ENCODE data around the gene GDPD1. TPM values are rescaled to one million over a fixed set of nuclear protein-coding genes. Genes with fewer than 3 reads are reported as not detected.
A peak's percentile ranks its signal among the peaks of the same experiment; 100 is the strongest.
"Not testable (repeated sequence)": the region's sequence is repeated elsewhere in the genome, so short reads cannot be mapped to it uniquely, and the experiment has no call there.

Gene GDPD1
- total RNA-seq: 7.6 to 9.1 TPM (median 7.8 TPM) in 3 replicates

- peak; percentile 61 for TF ChIP-seq CTCF (IDR thresholded peaks at IDR 0.05; ENCODE audit: unreplicated experiment)
- H3K27me3 Mint-ChIP-seq (ENCODE audit: low read depth): no peaks in the 10 kb centered on the region
- peak within 1 kb of the TSS; percentile 95 for H3K27ac Mint-ChIP-seq
- H3K9me3 Mint-ChIP-seq: no peaks in the 10 kb centered on the region
- no peaks in the 10 kb centered on the region for H3K36me3 Mint-ChIP-seq
- H3K4me1 Mint-ChIP-seq: peaks cover 12% of the 10 kb centered on the region
- H3K4me3 Mint-ChIP-seq: peak within 1 kb of the TSS; percentile 99
- DNase-seq (ENCODE audit: low spot score in 2 of 2, unreplicated experiment in 2 of 2): peak; percentile 96 to 98
Measured at GRCh38 chr17:59220328-59221158, at the start of gene GDPD1. Gene GDPD1 (plus strand): TSS chr17:59220511. CDS start chr17:59220610, 99 bp downstream.

- H3K27me3 Mint-ChIP-seq (ENCODE audit: low read depth): no peaks in the 10 kb centered on the region
- TF ChIP-seq CTCF (IDR thresholded peaks at IDR 0.05; ENCODE audit: unreplicated experiment): no peak
- peaks cover 21% of the 10 kb centered on the region for H3K36me3 Mint-ChIP-seq
- no peaks in the 10 kb centered on the region for H3K4me1 Mint-ChIP-seq
- peaks cover 4% of the 10 kb centered on the region for H3K9me3 Mint-ChIP-seq
- no peak for DNase-seq (ENCODE audit: low spot score in 2 of 2, unreplicated experiment in 2 of 2)
- H3K4me3 Mint-ChIP-seq: no peak overlapping the region
- H3K27ac Mint-ChIP-seq: no peak overlapping the region
Measured at GRCh38 chr17:59172436-59173004, 47.8 kb upstream of the GDPD1 start.

GRCh38 chr17:59174671-59175070, 45.6 kb upstream of the GDPD1 start:
- Mint-ChIP-seq H3K4me3 (no peak overlapping the region), H3K9me3 (peaks cover 4% of the 10 kb centered on the region), H3K27ac (no peak overlapping the region), H3K4me1 (no peaks in the 10 kb centered on the region), H3K36me3 (peaks cover 21% of the 10 kb centered on the region), H3K27me3 (ENCODE audit: low read depth) (no peaks in the 10 kb centered on the region)
- TF ChIP-seq CTCF (IDR thresholded peaks at IDR 0.05; ENCODE audit: unreplicated experiment): no peak
- DNase-seq (ENCODE audit: low spot score in 2 of 2, unreplicated experiment in 2 of 2): no peak

- Mint-ChIP-seq H3K9me3 (peaks cover 4% of the 10 kb centered on the region), H3K4me1 (no peaks in the 10 kb centered on the region), H3K36me3 (peaks cover 21% of the 10 kb centered on the region), H3K27ac (no peak overlapping the region), H3K27me3 (ENCODE audit: low read depth) (no peaks in the 10 kb centered on the region), H3K4me3 (no peak overlapping the region)
- no peak for DNase-seq (ENCODE audit: low spot score in 2 of 2, unreplicated experiment in 2 of 2)
- TF ChIP-seq CTCF (IDR thresholded peaks at IDR 0.05; ENCODE audit: unreplicated experiment): no peak
Measured at GRCh38 chr17:59175076-59175475, 45.2 kb upstream of the GDPD1 start.

GRCh38 chr17:59178266-59178985, 41.9 kb upstream of the GDPD1 start:
- DNase-seq (ENCODE audit: low spot score in 2 of 2, unreplicated experiment in 2 of 2): no peak
- Mint-ChIP-seq H3K27me3 (ENCODE audit: low read depth) (no peaks in the 10 kb centered on the region), H3K27ac (no peak overlapping the region), H3K4me1 (no peaks in the 10 kb centered on the region), H3K4me3 (no peak overlapping the region), H3K36me3 (peaks cover 8% of the 10 kb centered on the region), H3K9me3 (peaks cover 4% of the 10 kb centered on the region)
- TF ChIP-seq CTCF (IDR thresholded peaks at IDR 0.05; ENCODE audit: unreplicated experiment): no peak

- not testable (repeated sequence) for H3K36me3 Mint-ChIP-seq; H3K27me3 Mint-ChIP-seq (ENCODE audit: low read depth); H3K4me3 Mint-ChIP-seq; DNase-seq (ENCODE audit: low spot score in 2 of 2, unreplicated experiment in 2 of 2); H3K4me1 Mint-ChIP-seq; H3K9me3 Mint-ChIP-seq; H3K27ac Mint-ChIP-seq
Measured at GRCh38 chr17:59179601-59180000, 40.7 kb upstream of the GDPD1 start.

Measured in mesothelial cell of epicardium (in vitro differentiated cells).